ENCODE data around the gene FBXL7.

DNA sequence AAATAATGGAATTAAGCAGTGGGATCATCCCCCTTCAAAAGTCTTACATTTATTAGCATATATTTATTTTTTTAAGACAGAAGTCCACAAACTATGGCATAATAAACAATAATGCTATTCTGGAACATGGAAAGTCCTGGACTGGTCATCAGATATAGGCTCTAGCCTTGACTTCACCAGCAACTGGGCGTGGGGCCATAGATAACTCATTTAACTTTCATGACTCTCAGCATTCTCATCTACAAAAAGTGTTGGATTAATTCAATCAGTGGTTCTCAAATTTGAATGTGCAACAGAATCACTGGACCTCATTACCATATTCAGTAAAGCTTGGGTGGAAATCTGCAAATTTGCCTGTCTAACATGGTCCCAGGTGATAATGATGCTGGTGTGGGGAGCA, 253.8 kb downstream of the FBXL7 start:
- TF ChIP-seq, protein P1, sequence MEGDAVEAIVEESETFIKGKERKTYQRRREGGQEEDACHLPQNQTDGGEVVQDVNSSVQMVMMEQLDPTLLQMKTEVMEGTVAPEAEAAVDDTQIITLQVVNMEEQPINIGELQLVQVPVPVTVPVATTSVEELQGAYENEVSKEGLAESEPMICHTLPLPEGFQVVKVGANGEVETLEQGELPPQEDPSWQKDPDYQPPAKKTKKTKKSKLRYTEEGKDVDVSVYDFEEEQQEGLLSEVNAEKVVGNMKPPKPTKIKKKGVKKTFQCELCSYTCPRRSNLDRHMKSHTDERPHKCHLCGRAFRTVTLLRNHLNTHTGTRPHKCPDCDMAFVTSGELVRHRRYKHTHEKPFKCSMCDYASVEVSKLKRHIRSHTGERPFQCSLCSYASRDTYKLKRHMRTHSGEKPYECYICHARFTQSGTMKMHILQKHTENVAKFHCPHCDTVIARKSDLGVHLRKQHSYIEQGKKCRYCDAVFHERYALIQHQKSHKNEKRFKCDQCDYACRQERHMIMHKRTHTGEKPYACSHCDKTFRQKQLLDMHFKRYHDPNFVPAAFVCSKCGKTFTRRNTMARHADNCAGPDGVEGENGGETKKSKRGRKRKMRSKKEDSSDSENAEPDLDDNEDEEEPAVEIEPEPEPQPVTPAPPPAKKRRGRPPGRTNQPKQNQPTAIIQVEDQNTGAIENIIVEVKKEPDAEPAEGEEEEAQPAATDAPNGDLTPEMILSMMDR (IDR thresholded peaks at IDR 0.05) = no peak
- TF ChIP-seq POLR2A (IDR thresholded peaks at IDR 0.05) = no peak
